Stimulated activated CD8-positive, alpha-beta memory T cell treated with anti-CD3 and anti-CD28 coated beads, Interleukin-12 subunit alpha, Interleukin-12 subunit beta, amount 100 ng/mL, for 24 hours (primary cell): Measurements from ENCODE around the gene BRWD1.

ENCODE experiments used
- DNase-seq: peaks from one replicate; pipeline ENCODE4 v3.0.0-alpha.2; 2020; ENCODE audit errors: extremely low read depth

Gene BRWD1

GRCh38 chr21:39313571-39314142, at the start of gene BRWD1:
TSS of gene BRWD1 (minus strand) at chr21:39313632. CDS start at chr21:39313491, 141 bp downstream.
- DNase-seq: no peak

- DNase-seq: no peak
These were observed 49.3 kb upstream of the BRWD1 start for GRCh38 chr21:39362733-39363132.

GRCh38 chr21:39359382-39359781, 46.0 kb upstream of the BRWD1 start:
- no peak for DNase-seq

- no peak for DNase-seq
These were observed 39.9 kb upstream of the BRWD1 start for GRCh38 chr21:39353295-39353694.

GRCh38 chr21:39350094-39351005, 36.9 kb upstream of the BRWD1 start:
- no peak for DNase-seq

- DNase-seq: peak; percentile 98
These were observed 36.0 kb upstream of the BRWD1 start for GRCh38 chr21:39349211-39350093.

GRCh38 chr21:39348355-39349210, 35.2 kb upstream of the BRWD1 start, which contains the start of gene HMGN1:
TSS of gene HMGN1 (minus strand) at chr21:39349088. CDS start at chr21:39348917, 171 bp downstream.
- peak; percentile 82 for DNase-seq

GRCh38 chr21:39348040-39348354, 34.6 kb upstream of the BRWD1 start:
- no peak for DNase-seq

GRCh38 chr21:39347537-39347936, 34.1 kb upstream of the BRWD1 start:
- no peak for DNase-seq

GRCh38 chr21:39346671-39347331, 33.4 kb upstream of the BRWD1 start:
- DNase-seq: no peak

GRCh38 chr21:39346206-39346605, 32.8 kb upstream of the BRWD1 start:
- DNase-seq: no peak

GRCh38 chr21:39345440-39345839, 32.0 kb upstream of the BRWD1 start:
- DNase-seq: no peak

- no peak for DNase-seq
These were observed 31.4 kb upstream of the BRWD1 start for GRCh38 chr21:39344848-39345247.

GRCh38 chr21:39341249-39341923, 28.0 kb upstream of the BRWD1 start:
- no peak for DNase-seq

- DNase-seq: no peak
These were observed 27.3 kb upstream of the BRWD1 start for GRCh38 chr21:39340687-39341086.

- DNase-seq: no peak
These were observed 25.8 kb upstream of the BRWD1 start for GRCh38 chr21:39339231-39339630.

- DNase-seq: no peak
These were observed 23.1 kb upstream of the BRWD1 start for GRCh38 chr21:39336457-39337008.

- no peak for DNase-seq
These were observed 21.2 kb upstream of the BRWD1 start for GRCh38 chr21:39334611-39335010.

- DNase-seq: no peak
These were observed 18.7 kb upstream of the BRWD1 start for GRCh38 chr21:39332175-39332574.

- DNase-seq: no peak
These were observed 16.6 kb upstream of the BRWD1 start for GRCh38 chr21:39330001-39330400.
